CD4-positive, alpha-beta T cell treated with Interleukin-6 at 100 ng/mL for 8 hours (primary cell): ENCODE data around the gene PEMT.

Experiments
- DNase-seq: peaks from one replicate; pipeline ENCODE4 v3.0.0-alpha.2; 2020; ENCODE audit warnings: mixed read lengths, low spot score

PEMT gene

DNA sequence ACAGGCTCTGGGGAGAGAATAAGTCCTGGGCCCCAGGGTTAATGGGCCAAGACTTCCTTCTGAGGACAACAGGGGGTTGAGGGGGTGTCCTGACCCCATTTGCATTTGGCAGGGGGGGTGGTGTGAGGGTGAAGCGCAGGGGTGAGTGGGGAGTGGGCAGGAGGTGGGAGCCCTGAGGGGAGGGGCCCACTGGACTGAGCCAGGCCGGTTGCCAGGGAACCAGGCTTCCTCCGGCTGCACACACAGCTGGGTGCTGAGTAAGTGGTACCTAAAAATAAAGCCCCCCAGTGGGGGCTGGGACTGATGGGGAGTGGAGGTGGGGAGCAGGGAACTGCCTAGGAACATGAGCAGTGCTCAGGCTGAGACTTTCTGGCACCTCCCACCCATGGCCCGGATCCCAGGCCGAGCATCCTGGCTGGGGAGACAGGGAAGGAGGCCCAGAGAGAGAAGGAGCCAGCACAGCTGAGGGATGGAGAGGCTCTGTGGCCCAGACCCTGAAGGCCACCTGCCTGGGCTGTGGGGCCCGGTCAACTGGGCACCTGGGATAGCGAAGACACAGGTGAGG is 87.9 kb downstream of the PEMT start:
- DNase-seq, result no peak

DNA sequence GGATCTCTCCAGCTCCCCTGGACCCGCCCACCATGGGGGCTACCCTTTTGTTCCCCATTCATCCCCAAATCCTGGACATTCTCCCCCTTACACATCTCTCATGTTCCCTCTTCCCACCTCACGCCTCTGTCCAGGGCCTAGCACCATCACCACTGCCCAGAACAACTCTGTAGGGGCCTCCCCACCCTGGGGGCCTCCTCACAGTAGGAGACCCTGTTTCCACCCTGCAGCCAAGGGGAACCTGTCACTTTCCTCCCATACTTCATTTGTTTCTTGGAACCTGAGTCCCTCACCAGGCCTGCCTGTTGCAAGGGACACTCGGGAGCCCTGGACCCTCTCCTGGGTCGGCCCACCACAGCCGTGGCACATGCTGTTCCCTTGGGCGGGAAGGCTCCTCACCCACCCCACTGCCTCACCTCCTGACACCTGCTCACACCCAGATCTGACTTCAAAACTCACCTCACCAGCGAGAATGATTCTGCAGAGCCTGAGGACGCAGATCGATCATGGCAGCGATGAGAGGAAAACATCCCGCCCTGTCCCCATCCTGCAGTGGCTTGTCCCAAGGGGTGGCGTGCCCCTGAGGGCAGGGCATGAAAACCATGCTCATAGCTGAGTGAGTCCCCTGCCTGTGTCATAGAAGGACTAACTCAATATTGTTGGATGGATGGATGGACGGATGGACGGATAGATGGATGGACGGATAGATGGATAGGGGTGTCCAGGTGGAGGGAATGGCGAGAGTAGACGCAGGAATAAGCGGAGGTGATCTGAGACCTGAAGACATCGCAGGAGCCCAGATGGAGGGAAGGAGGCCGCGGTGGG is 88.6 kb downstream of the PEMT start:
- DNase-seq, result no peak

DNA sequence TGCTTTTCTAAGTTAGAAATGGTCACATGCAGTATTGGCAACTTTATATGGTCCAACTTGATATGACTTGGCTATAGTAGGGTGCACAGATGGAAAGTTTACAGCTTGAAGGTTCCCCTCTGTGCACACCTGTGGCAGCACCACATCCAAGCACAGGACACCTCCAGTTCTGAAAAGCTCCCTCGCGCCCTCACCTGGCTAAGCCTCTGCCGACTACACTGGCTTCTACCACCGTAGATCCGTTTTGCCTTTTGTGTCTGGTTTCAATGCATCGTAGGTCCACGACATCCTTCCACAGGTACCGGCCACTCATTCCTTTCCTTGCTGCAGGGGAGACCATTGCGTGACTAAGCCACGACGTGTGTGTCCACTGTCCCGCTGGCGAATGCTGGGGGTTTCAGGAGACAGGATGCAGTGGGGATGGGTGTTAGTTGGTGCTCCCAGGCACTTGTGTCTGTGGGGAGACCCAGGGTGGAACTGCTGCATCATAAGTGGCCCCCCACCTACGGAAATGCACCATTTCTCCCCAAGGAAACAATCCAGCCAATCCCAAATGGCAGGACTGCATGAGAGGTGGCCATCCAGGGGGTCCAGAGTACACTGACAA is 90.4 kb downstream of the PEMT start:
- DNase-seq, result no peak

DNA sequence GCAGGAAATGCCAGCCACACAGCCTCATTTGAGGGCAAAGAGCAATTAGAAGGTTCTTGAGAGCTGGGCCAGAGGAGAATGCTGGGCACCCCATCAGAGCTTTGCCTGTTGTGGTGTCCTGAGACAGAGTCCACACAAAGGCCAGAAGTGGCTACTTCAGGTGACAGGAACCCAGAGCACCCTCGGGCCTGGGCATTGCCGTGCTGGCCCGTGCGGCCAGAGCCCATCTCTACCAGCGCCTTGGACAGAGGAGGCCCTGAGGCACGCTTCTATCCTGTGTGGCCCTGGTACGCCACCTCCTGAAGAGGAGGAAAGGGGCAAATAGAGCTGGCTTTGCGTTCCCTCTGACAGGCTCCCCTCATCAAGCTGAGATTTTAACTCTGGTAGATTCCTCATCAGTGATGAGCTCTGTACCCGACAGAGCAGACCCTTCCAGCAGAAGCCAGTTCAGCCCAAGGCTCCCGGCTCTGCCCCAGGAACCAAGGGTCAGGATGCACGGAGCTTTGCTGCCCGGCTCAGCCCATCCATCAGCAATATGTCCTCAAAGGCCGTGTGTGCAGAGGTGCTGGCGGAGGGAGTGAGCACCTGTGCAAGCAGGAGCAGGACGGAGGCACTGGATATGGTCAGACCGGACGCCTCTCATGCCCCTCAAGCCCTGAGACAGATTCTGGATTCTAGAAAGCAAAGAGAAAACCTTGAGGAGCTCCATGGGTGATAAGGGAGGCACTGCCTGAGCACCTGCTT is 91.9 kb downstream of the PEMT start:
- DNase-seq, result no peak

DNA sequence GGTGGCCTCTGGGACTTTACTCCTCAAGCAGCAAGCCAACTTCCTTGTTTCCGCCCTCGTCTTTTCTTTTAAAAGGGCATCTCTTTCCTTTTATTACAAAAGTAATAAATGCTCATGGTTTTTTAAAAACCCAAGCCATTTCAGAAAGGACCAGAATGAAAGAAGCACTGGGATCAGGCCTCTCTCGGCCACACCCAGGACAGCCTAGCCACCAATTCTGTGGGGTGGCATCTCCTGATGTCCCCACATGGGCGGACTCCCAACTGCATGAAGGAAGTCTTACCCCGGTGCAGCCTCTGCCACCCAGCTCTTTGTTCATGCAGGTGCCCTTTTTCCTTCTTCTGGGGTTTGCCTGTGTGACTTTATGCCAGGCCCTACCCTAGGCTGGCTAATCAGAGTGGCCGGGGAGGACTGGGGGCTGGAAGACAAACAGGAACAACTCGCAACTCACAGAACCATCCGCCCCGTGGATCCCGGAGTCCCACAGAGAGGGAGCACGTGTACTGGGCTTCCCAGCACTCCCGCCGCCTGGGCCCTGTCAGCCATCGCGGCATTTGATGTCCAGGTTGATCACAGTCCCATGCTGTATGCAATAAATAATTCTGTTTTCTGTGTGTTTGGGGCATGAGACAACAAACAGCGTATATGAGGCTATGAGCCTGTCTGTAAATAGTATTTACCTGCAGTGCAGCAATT is 92.8 kb downstream of the PEMT start:
- no peak for DNase-seq

DNA sequence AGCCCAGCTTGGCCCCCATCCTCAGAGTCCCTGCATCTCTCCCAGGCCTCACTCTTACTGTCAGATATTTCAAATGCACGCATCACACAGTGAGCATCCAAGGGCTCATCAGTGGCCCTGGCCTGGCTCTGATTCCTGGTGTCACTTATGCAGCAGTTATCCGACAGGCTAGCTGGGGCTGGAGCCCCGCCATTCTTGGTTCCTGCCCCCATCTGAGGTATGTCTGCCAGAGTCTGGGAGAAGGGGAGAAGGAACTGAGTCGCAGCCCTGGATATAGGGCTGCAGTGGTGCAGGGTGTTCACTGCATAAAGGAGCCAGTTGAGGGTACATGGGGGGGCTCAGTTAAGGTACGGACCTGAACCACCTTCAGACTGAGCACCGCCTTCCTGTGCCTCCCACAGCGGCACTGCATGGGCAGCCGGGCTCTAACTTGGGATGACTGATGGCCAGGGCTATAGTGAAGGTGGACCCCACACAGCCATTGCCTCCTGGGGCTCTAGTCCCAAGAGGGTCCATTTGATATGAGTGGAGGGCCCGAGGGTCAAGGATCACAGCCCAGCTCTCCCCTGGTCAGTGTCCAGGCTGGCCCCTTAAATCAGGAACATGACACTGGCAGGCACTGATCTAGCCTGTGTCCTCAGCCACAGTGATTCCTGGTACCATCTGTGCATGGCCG is 93.5 kb downstream of the PEMT start:
- DNase-seq, result no peak

DNA sequence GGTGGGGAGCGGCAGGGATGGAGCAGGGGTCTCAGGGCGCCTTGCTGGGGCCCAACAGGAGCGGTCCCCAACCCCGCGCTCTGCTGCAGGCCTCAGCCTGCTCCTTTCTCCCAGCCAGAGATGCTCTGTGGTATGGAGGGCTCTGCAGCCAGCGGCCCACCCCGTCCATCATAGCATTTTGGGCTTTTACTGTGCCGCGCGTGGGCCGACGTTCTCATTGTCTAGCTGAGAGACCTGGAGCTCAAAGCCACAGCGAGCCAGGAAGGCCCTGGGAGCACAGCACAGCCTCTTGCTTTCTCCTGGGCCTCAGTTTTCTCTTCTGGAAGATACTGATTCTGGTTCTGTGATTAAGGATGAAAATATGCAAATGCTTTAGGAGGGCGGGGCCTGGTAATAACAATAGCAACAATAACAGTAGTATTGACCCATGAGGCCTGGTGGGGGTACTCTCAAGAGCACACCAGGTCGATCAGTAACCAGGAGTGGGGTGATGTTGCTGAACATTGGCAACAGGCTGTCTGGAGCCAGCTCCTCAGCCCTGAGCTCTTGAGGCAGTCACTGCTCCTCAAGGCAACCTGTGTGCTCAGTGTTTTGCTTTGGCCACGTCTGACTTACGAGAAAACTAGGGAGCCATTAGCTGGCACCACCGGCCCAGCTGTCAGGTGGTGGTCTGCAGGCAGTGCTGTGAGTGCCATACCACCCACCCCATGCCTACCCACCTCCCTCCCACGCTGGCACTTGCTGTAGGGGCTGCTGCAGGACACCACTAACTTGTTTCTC is 94.3 kb downstream of the PEMT start:
- no peak for DNase-seq

DNA sequence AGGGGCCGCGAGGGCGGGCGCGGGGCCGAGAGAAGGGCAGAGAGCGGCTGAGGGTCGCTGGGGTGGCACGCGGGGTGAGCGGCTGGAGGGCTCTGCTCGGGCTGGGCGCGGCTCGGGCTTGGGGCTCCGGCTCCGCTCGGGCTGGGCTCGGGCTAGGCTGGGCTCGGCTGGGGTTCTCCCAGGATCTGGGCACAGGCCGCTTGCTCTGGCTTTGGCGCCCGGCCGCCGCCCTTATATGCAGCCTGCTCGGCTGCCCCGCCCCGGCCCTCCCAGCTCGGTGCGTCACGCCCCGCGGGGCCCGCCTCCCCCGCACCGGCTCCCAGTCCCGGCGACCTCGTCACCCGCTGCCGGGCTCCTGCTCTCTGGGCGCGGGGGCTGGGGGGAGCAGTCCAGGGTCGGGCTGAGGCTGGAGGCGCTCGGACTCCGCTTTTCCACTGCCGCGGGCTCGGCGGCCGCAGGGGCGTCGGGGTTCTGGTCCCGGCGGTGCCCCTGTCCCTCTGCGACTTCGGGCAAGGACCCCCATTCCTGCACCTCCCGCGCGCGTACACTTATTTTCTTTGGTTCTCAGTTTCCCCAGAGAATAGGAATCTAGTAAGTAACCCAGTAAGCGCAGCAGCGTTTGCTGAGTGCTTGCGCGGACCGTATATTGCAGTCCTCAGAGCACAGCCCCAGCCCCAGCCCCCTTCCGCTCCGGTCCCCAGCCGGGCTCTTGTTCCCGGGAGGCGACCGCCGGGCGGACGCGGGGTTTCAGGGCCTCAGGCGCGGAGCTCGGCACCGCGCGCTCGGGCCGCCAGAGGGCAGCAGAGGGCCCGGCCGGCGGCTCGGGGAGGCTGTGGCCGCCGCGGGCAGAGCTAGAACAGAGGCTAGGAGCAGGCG is 95.1 kb downstream of the PEMT start, which contains the start of gene RASD1:
TSS of gene RASD1 (minus strand) at position 207 of the 876 bp plus-strand sequence. CDS start 214 bp downstream, outside the sequence.
- peak; percentile 70 for DNase-seq

DNA sequence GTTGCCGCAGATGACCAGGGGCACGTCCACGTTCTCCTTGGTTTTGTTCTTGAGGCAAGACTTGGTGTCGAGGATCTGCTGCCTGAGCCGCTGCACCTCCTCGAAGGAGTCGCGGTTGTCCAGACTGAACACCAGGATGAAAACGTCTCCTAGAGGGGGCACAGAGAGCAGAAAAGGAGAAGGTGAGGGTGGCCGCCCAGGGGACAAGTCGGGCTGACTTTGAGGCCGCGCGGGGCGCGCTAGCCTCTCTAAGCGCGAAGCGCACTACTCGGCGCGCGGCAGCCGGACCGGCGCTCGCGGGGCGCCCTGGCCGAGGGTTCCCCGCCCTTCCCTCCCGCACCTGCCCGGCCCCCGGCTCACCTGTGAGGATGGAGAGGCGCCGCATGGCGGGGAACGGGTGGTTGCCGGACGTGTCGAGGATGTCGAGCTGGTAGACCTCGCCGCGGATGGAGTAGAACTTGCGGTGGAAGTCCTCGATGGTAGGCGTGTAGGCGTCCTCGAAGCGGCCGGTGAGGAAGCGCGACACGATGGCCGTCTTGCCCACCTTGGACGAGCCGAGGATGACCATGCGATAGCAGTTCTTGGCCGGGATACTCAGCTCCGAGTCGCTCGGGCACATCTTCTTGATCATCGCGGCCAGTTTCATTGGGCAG is 95.8 kb downstream of the PEMT start:
- DNase-seq, result no peak

DNA sequence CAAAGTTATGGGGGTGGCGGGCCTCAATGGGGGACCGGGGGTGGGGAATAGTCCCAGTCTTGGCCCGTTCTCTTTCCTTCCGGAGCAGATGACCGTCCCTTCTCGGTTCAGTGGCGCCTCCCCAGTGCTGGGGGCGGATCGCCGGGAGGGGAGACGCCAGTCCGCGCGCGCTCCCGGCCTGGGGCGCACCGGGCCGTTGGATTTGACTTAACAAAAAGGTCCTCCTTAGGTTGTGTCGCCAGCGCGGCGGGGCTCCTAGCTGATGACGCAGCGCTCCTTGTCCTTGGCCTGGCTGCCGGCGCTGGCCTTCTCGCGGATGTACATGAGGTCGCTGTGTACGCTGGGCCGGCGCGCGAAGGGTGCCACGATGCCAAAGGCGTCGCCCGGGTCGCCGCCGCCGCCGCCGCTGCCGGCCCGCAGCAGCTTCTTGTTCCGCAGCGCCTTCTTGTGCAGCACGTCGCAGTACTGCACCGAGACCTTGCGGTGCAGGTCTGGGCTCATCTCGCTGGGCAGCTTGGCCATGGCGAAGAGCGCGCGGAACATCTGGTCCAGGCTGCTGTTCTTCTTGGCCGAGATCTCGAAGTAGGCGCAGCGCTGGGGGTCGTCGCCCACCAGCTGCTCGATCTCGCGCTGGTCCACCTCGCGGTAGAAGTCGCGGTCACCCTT is 96.5 kb downstream of the PEMT start:
- DNase-seq, result no peak

DNA sequence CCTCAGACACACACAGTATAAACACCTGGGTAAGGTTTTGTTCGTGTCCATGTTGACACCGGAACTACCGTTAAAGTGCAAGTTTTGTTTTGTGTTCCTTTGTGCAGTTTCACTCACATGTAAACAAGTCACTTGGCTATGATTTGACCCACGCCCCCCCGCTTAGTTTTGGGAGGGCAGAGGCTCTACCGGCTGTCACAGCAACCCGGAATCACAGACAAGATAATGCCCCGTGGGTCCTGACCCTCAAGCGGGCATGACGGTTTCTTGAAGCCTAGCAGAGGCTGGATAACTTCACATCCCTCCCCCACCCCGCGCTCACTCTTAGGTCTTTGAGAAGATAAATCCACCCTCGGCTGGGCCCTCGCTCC is 97.0 kb downstream of the PEMT start:
- DNase-seq, result no peak

DNA sequence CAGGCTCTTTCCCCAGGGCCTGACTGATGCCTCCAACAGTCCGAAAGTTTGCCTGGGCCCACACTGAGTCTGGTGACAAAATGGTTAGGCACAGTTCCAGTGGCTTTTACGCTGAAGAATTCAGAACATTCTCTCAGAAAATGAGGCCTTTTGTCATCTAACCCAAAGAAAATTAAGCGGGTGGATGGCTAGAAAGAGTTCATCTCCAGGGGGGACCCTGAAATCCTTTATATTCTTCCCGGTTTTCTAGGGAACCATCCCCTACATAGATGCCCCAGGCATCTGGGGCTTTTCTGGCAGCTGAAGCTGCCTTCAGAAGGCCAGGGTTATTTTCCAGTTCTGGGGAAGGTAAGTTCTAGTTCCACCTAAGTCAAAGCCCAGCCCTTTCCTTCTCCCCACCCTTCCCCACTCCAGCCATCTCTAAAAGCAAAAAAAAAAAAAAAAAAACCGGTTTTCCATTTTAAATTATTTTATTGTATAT is 97.5 kb downstream of the PEMT start:
- DNase-seq, result no peak

DNA sequence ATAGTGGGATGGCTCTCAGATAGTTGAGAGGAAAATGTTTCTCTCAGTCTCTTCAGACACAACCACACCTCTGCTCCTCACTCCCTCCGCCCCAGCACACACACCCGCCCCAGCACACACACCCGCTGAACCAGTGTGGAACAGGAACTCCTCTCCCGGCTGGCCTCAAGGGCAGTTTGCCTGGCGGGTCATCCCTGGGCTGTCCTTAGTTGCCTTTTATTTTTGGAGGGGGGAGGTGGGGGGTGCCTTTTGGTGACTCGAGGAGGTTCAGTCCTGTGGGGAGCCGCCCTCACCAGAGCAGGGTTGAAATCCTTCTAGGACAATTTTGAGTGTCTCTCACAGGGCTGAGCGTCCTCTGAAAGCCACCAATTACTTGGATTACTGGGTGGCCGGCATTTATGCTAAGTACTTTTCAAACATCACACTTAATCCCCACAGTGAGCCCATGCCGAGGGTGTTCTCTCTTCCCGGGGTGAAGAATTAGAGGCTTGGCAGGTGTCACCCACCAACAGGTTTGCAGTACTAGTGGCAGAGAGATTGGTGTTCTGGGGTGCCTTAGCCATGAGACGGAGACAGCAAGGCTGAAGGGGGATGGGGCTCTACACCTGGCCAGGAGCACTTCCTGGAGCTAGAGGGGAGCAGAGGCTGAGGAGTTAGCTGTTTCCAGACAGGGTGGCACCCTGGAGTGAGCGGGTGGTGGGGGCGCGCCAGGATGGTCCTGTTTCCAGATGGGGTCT is 98.1 kb downstream of the PEMT start:
- no peak for DNase-seq

DNA sequence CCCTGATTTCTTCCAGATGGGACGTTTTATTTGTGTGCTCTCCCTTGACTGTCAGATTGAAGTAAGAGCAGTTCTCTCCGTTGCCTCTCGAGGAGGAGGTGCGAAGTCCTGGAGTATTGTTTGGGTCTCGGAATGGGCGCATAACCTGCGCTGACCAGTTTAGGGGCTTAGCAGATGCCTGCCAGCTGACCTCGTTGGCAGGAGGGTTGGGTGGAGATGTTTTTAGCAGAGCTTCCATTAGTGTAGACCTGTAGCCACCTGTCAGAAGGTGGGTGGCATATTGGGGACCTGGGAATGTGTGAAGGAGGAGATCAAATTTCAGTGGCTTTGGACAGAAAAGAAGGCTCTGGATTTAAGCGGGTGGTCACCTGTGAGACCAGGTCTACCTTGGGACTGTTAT is 98.9 kb downstream of the PEMT start:
- no peak for DNase-seq

DNA sequence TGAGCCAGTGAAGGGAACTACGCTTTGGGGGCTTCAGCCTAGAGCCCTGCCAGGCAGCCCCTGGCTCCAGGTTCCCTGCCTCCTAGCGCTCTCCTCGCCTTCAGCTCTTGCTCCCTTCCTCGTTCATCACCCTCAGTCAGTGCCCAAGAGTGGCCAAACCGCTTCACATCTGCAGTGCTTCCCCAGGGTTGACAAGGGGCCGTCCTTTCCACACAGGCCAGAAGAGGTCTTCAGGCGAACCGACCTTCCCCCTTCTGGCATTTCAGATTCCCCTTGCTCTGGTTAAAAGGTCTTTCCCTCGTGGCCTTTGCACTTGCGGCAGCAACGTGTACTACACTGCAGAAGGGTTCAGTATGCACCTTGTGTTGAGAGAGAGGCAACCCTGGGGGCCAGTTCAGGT is 99.4 kb downstream of the PEMT start:
- DNase-seq, result no peak

DNA sequence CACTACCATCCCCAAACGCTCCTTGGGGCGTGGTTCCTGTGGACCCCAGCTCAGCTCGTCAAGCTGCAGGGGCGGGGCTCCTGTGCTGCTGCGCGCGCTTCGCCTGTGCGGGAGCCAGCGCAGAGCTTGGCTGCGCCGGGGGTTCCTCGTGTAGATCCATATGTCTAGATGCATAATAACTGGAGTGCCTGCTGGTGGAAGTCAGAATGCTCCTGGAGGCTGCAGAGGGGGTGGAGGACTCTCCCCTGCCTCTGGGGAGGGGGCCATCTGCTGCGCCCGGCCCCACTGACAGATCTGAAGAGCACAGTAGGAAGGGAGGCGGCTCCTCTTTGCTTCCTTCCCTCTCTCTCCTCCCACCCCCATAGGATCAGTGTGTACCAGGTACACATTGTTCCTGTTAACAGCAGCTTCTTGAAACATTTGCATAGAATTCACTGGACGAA is 99.9 kb downstream of the PEMT start:
- DNase-seq, result no peak

DNA sequence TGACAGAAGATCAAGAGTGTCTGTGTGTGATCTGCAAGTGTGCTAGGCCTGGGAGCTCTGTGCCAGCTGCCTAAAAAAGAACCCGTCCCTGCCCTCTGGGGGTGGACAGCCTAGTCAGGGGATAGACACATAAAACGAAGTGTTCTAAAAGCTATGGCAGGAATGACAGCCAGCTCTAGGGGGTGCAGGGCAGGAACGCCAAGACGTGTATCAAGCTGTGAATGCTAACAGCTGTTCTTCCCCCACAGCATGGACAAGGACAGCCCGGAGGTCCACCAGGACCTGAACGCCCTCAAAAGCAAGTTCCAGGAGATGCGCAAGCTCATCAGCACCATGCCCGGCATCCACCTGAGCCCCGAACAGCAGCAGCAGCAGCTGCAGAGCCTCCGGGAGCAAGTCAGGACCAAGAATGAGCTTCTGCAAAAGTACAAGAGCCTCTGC is 100.5 kb downstream of the PEMT start:
- DNase-seq, result no peak

DNA sequence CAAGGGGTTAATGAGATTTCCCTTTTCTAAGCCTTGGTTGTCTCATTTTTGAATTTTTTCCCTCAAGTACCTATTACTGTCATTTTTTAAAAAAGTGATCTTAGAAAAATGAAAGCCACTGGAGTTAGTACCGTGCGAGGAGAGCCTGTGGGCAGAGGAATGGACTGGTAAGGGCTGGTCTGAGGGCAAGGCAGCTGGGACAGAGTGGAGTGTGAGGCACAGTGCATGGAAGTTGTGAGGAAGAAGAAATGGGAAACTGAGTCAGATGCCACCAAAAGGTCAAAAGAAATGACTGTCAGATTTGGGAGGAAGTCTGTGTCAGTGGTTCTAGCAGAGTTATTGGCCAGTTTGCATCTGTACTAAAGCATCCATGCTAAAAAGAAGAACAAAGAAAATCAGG is 103.5 kb downstream of the PEMT start:
- DNase-seq, result no peak
